Measurements from ENCODE around the gene RNF123. TPM values are rescaled to one million over a fixed set of nuclear protein-coding genes. Genes with fewer than 3 reads are reported as not detected.

RNF123 gene
- total RNA-seq, 1 experiment from 2014 or later, result 71.9 TPM

DNA sequence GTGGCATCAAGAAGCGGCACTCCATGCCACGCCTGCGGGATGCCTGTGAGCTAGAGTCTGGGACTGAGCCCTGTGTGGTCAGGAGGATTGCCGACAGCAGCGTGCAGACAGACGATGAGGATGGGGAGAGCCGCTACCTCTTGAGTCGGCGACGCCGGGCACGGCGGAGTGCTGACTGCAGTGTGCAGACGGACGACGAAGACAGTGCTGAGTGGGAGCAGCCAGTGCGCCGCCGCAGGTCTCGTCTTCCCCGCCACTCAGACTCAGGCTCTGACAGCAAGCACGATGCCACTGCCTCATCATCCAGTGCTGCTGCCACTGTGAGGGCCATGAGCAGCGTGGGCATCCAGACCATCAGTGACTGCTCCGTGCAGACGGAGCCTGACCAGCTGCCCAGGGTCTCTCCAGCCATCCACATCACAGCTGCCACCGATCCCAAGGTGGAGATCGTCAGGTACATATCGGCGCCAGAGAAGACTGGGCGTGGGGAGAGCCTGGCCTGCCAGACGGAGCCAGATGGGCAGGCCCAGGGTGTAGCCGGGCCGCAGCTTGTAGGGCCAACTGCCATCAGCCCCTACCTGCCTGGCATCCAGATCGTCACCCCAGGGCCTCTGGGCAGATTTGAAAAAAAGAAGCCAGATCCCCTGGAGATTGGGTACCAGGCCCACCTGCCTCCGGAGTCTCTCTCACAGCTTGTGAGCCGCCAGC is 32.0 kb upstream of the RNF123 start:
- no peaks in the 10 kb centered on the region for H3K36me3 ChIP-seq (ENCODE audit: control insufficient read depth in 1 of 2, insufficient read depth in 2 of 2, low read length in 2 of 2)
- H3K27me3 ChIP-seq (ENCODE audit: insufficient read depth, low read length), result no peaks in the 10 kb centered on the region
- TF ChIP-seq ELF1 (IDR thresholded peaks at IDR 0.05; ENCODE audit: borderline replicate concordance, low read depth) (no peak), POLR2A (IDR thresholded peaks at IDR 0.05; ENCODE audit: borderline replicate concordance, extremely low read depth, insufficient read depth, insufficient read length) (no peak), SRF (IDR thresholded peaks at IDR 0.05; ENCODE audit: low read depth) (no peak), EZH2phosphoT487 (IDR thresholded peaks at IDR 0.05; ENCODE audit: borderline replicate concordance) (no peak), ZFX (IDR thresholded peaks at IDR 0.05) (no peak), SIN3A (IDR thresholded peaks at IDR 0.05; ENCODE audit: low read depth) (no peak), ZNF274 (IDR thresholded peaks at IDR 0.05; ENCODE audit: low read depth, low read length) (no peak), EZH2 (IDR thresholded peaks at IDR 0.05) (no peak)
- POLR2A ChIA-PET, result no interaction called here
- DNase-seq (ENCODE audit: low read depth, low spot score) (no peak), ATAC-seq (no peak)
- no TSS peak for BruUV-seq (replicated peaks)
- H2AFZ ChIP-seq (ENCODE audit: low read depth, low read length, poor library complexity, severe bottlenecking), result no peak overlapping the region
- H3K9ac ChIP-seq (ENCODE audit: low read length), result no peak overlapping the region
- no peaks in the 10 kb centered on the region for H3K79me2 ChIP-seq (ENCODE audit: insufficient read depth, low read length)
- RAD21 ChIA-PET (ENCODE audit: low non-redundant PET in 1 of 2, low total read pairs in 2 of 2, uncharacterized antibody in 2 of 2, unreplicated experiment in 2 of 2), result no interaction called here
- H3K4me2 ChIP-seq (ENCODE audit: low read length), result no peak overlapping the region
- H3K4me3 ChIP-seq (replicated peaks in 1 of 2; ENCODE audit: low read depth in 1 of 2, low read length in 2 of 2), result no peak overlapping the region
- H3K27ac ChIP-seq (ENCODE audit: low read depth, low read length), result no peak overlapping the region
- no peaks in the 10 kb centered on the region for H3K9me3 ChIP-seq (ENCODE audit: control insufficient read depth in 1 of 2, insufficient read depth in 1 of 2, low read depth in 1 of 2, low read length in 2 of 2)
- no peaks in the 10 kb centered on the region for H4K20me1 ChIP-seq (ENCODE audit: insufficient read depth)
- CTCF ChIA-PET, result no interaction called here
- intact Hi-C loops (cut with micrococcal nuclease), result no loop called here
- H3K9me2 ChIP-seq (ENCODE audit: insufficient read depth), result no peaks in the 10 kb centered on the region
- peaks cover 0 to 6% of the 10 kb centered on the region in 2 experiments; a peak in 1 of 4 replicates for H3K4me1 ChIP-seq (ENCODE audit: control insufficient read depth in 1 of 2, insufficient read depth in 2 of 2, low read length in 2 of 2)

DNA sequence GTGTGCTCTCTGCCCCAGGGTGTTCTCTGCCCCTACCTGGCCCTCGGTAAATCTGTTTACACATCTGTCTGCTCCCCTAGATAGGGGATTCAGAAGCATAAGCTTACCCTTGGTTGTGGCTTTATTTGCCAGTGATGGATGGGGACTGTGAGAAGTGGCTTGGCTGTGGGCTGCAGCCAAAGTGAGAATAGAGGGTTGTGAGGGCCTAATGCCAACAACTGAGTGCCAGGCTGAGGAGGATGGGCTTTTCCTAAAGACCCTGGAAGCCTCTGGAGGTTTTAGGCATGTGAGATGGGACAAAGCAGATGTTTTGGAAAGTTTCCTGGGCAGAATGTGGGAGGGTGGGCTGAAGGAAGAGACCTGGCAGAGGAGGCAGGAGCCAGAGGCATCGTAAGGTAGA is 30.6 kb upstream of the RNF123 start:
- H3K79me2 ChIP-seq (ENCODE audit: insufficient read depth, low read length), result no peaks in the 10 kb centered on the region
- no peak for TF ChIP-seq RAD21 (IDR thresholded peaks at IDR 0.05; ENCODE audit: low read depth)
- no peak for TF ChIP-seq ZFX (IDR thresholded peaks at IDR 0.05)
- no peaks in the 10 kb centered on the region for H3K27me3 ChIP-seq (ENCODE audit: insufficient read depth, low read length)
- RAD21 ChIA-PET (ENCODE audit: low non-redundant PET in 1 of 2, low total read pairs in 2 of 2, uncharacterized antibody in 2 of 2, unreplicated experiment in 2 of 2), result no interaction called here
- H4K20me1 ChIP-seq (ENCODE audit: insufficient read depth), result no peaks in the 10 kb centered on the region
- ATAC-seq, result no peak
- intact Hi-C loops (cut with micrococcal nuclease), result no loop called here
- no peak overlapping the region for H3K9ac ChIP-seq (ENCODE audit: low read length)
- BruUV-seq (replicated peaks), result no TSS peak
- no peaks in the 10 kb centered on the region for H3K9me2 ChIP-seq (ENCODE audit: insufficient read depth)
- H3K27ac ChIP-seq (ENCODE audit: low read depth, low read length), result no peak overlapping the region
- no peaks in the 10 kb centered on the region for H3K9me3 ChIP-seq (ENCODE audit: control insufficient read depth in 1 of 2, insufficient read depth in 1 of 2, low read depth in 1 of 2, low read length in 2 of 2)
- H3K4me1 ChIP-seq (ENCODE audit: control insufficient read depth in 1 of 2, insufficient read depth in 2 of 2, low read length in 2 of 2), result peaks cover 0 to 6% of the 10 kb centered on the region in 2 experiments; a peak in 1 of 4 replicates
- H2AFZ ChIP-seq (ENCODE audit: low read depth, low read length, poor library complexity, severe bottlenecking), result no peak overlapping the region
- POLR2A ChIA-PET, result no interaction called here
- no peaks in the 10 kb centered on the region for H3K36me3 ChIP-seq (ENCODE audit: control insufficient read depth in 1 of 2, insufficient read depth in 2 of 2, low read length in 2 of 2)
- H3K4me2 ChIP-seq (ENCODE audit: low read length), result no peak overlapping the region
- CTCF ChIA-PET, result no interaction called here
- DNase-seq (ENCODE audit: low read depth, low spot score), result no peak
- H3K4me3 ChIP-seq (replicated peaks in 1 of 2; ENCODE audit: low read depth in 1 of 2, low read length in 2 of 2), result no peak overlapping the region

Data from HCT116 (cell line).